Activated T-cell treated with anti-CD3 and anti-CD28 coated beads, Interleukin-2, amount 50 U/mL, for 4 hours (primary cell): ENCODE data around the gene MACROD2. TPM values are rescaled to one million over a fixed set of nuclear protein-coding genes. Genes with fewer than 3 reads are reported as not detected.
"Not testable (repeated sequence)": the region's sequence is repeated elsewhere in the genome, so short reads cannot be mapped to it uniquely, and the experiment has no call there.

Experiments used
- ATAC-seq, 2 donors: fragments of 200-7000 bp; cut with Tn5 transposase; one replicate each; pipeline ENCODE4 v1.10.0; 2021
- DNase-seq: peaks from one replicate; pipeline ENCODE4 v3.0.0-alpha.2; 2020
- H3K27me3 Mint-ChIP-seq: one replicate; pipeline ENCODE4 v1.8.0; 2021; ENCODE audit warnings: low read depth, mixed read lengths
- H3K36me3 Mint-ChIP-seq: one replicate; pipeline ENCODE4 v1.8.0; 2022; ENCODE audit warnings: mixed read lengths; ENCODE audit not compliant: insufficient read depth
- H3K4me1 Mint-ChIP-seq: one replicate; pipeline ENCODE4 v1.8.0; 2021; ENCODE audit warnings: low read depth, mixed read lengths
- H3K4me3 Mint-ChIP-seq: one replicate; pipeline ENCODE4 v1.8.0; 2021; ENCODE audit warnings: mild to moderate bottlenecking, moderate library complexity, mixed read lengths
- H3K9me3 Mint-ChIP-seq: one replicate; pipeline ENCODE4 v1.8.0; 2021; ENCODE audit warnings: mixed read lengths
- total RNA-seq, 3 donors: library from RNA; stranded (reverse); gene quantifications; one replicate each; pipeline ENCODE4 v1.2.1, GENCODE V29; 2021

MACROD2 gene
- total RNA-seq, 3 donors from 2014 or later = 0.10 TPM; not detected in 2

DNA sequence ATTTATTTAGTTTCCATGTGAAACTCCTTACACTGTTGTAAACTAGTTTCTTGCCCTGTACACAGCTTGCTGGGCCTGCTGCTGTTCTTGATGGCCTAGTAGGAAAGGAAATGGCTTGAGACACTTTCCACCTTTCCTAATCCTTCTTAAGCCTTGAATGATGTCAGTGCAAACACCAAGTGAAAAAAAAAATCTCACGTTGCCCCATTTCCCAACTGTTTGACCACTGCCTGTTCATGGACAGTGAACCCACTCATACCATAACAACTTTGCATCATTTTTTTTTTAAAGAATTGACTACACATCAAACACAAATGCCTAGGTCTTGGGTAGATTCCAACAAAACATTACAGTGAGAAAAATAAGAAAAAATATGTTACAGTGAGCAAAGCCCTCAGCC lies 995.7 kb downstream of the MACROD2 start:
- H3K4me3 Mint-ChIP-seq = no peak overlapping the region
- no peak for ATAC-seq
- H3K9me3 Mint-ChIP-seq = peaks cover 5% of the 10 kb centered on the region
- DNase-seq = no peak
- no peaks in the 10 kb centered on the region for H3K4me1 Mint-ChIP-seq
- no peaks in the 10 kb centered on the region for H3K36me3 Mint-ChIP-seq
- H3K27me3 Mint-ChIP-seq = no peaks in the 10 kb centered on the region

DNA sequence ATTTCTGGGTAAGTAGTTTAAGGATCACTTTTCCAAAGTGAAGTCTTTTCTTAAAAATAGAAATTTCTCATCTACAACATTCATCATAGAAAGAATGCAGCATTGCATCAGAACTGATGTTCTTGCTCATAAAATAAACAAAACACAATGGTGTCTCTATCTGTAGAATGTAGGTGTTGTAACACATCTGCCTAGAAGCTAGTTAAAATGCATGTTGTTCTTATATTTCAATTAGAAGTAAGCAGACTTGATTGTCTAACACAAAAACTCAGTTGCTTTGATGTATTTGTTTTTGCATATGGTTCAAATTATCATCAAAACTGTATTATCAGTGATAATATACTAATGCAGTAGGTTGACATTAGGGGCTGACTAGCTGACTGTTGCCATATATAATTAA lies 996.8 kb downstream of the MACROD2 start:
- Mint-ChIP-seq H3K27me3 (no peaks in the 10 kb centered on the region), H3K36me3 (no peaks in the 10 kb centered on the region), H3K9me3 (peaks cover 5% of the 10 kb centered on the region), H3K4me1 (no peaks in the 10 kb centered on the region), H3K4me3 (no peak overlapping the region)
- DNase-seq (no peak), ATAC-seq (no peak)

- ATAC-seq (no peak), DNase-seq (no peak)
- H3K4me3 Mint-ChIP-seq = no peak overlapping the region
- no peaks in the 10 kb centered on the region for H3K4me1 Mint-ChIP-seq
- H3K27me3 Mint-ChIP-seq = no peaks in the 10 kb centered on the region
- no peaks in the 10 kb centered on the region for H3K36me3 Mint-ChIP-seq
- H3K9me3 Mint-ChIP-seq = peaks cover 5% of the 10 kb centered on the region
Measured at GRCh38 chr20:14992961-14993360, 997.6 kb downstream of the MACROD2 start.

DNA sequence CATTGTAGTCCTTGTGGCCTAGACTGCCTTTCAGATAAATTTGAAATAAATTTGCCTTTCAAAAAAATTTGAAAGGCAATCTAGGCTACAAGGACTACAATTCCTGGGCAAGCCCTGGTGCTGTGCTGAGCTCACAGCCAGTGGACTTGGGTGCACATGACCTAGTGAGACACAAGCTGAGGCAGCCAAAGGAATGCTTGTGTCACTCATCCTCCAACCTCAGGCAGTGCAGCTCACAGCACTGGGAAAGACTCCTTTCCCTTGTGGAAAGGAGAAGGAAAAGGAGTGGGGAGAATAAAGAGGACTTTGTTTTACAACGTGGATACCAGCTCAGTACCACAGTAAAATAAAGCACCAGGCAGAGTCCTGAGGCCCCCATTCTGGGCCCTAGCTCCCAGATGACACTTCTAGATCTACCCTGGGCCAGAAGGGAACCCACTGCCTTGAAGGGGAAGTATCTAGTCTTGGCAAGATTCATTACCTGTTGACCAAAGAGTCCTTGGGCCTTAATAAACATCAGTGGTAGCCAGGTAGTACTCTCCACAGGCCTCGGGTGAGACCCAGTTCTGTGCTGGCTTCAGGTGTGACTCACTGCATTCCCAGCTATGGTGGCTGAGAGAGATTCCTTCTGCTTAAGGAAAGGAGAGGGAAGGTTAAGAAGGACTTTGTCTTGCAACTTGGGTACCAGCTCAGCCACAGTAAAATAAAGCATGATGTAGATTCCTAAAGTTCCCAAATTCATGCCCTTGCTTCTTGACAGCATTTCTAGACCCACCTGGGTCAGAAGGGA lies 1001.8 kb downstream of the MACROD2 start:
- no peaks in the 10 kb centered on the region for H3K36me3 Mint-ChIP-seq
- H3K27me3 Mint-ChIP-seq = no peaks in the 10 kb centered on the region
- H3K4me1 Mint-ChIP-seq = no peaks in the 10 kb centered on the region
- ATAC-seq = no peak
- peaks cover 10% of the 10 kb centered on the region for H3K9me3 Mint-ChIP-seq
- H3K4me3 Mint-ChIP-seq = no peak overlapping the region
- DNase-seq = no peak

GRCh38 chr20:14997791-14998190 lies 1002.5 kb downstream of the MACROD2 start:
- H3K9me3 Mint-ChIP-seq = peaks cover 10% of the 10 kb centered on the region

DNA sequence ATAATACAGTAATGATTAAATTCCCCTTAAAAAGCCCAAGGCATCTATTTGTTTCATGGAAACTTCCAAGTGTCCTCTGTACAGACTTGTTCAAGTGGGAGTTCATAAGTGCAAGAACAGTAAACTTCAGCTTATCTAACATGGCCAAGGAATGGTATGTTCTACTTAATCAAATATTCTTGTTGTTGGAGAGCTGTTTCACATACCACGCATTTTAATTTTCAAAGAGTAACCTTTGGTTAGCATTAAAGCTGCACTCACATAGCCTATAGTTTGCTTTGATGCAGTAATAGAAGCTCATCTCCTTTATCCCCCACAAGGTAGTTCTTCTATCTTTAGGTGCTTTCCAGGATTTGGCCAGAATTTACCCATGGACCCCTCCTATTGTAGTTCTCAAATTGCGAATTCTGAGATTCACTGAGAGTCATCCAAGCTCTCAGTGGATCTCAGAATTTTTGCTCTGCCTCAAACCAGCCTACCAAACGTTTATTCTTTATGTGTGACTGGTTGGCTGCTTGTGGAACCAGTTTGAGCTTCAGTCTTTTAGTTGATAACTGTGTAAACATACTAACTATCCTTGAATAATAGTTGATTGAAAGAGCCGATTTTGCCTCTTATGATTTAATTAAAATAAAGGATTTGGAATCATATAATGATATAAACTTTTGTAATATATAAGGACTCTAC lies 1010.1 kb downstream of the MACROD2 start:
- no peaks in the 10 kb centered on the region for H3K27me3 Mint-ChIP-seq

More at GRCh38 chr20:14997791-14998190, 1002.5 kb downstream of the MACROD2 start:
- no peak for ATAC-seq
- Mint-ChIP-seq H3K27me3 (no peaks in the 10 kb centered on the region), H3K36me3 (no peaks in the 10 kb centered on the region), H3K4me3 (no peak overlapping the region), H3K4me1 (no peaks in the 10 kb centered on the region)
- no peak for DNase-seq

GRCh38 chr20:15011631-15012030 lies 1016.3 kb downstream of the MACROD2 start:
- Mint-ChIP-seq H3K4me3 (no peak overlapping the region), H3K36me3 (no peaks in the 10 kb centered on the region), H3K4me1 (no peaks in the 10 kb centered on the region), H3K9me3 (no peaks in the 10 kb centered on the region), H3K27me3 (no peaks in the 10 kb centered on the region)
- DNase-seq (no peak), ATAC-seq (no peak)

More for the DNA sequence above, 1010.1 kb downstream of the MACROD2 start:
- H3K36me3 Mint-ChIP-seq = no peaks in the 10 kb centered on the region
- DNase-seq (no peak), ATAC-seq (no peak)
- no peaks in the 10 kb centered on the region for H3K4me1 Mint-ChIP-seq
- no peak overlapping the region for H3K4me3 Mint-ChIP-seq
- H3K9me3 Mint-ChIP-seq = no peaks in the 10 kb centered on the region

- no peak for ATAC-seq
Measured at GRCh38 chr20:15012566-15012965, 1017.2 kb downstream of the MACROD2 start.

DNA sequence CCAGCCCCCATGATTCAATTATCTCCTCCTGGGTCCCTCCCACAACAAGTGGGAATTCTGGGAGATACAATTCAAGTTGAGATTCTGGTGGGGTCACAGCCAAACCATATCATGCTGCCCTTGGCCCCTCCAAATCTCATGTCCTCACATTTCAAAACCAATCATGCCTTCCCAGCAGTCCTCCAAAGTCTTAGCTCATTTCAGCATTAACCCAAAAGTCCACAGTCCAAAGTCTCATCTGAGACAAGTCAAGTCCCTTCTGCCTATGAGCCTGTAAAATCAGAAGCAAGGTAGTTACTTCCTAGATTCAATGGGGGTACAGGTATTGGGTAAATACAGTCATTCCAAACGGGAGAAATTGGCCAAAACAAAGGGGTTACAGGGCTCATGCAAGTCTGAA lies 1021.6 kb downstream of the MACROD2 start:
- DNase-seq, H3K9me3 Mint-ChIP-seq, H3K4me3 Mint-ChIP-seq, H3K4me1 Mint-ChIP-seq, H3K27me3 Mint-ChIP-seq, ATAC-seq, H3K36me3 Mint-ChIP-seq: not testable (repeated sequence)

More at GRCh38 chr20:15012566-15012965, 1017.2 kb downstream of the MACROD2 start:
- Mint-ChIP-seq H3K4me1 (no peaks in the 10 kb centered on the region), H3K9me3 (no peaks in the 10 kb centered on the region), H3K4me3 (no peak overlapping the region), H3K36me3 (no peaks in the 10 kb centered on the region), H3K27me3 (no peaks in the 10 kb centered on the region)
- DNase-seq = no peak

- ATAC-seq (no peak), DNase-seq (no peak)
- peaks cover 14% of the 10 kb centered on the region for H3K9me3 Mint-ChIP-seq
- H3K4me3 Mint-ChIP-seq = no peak overlapping the region
- H3K36me3 Mint-ChIP-seq = no peaks in the 10 kb centered on the region
- H3K4me1 Mint-ChIP-seq = no peaks in the 10 kb centered on the region
- no peaks in the 10 kb centered on the region for H3K27me3 Mint-ChIP-seq
Measured at GRCh38 chr20:15018966-15019365, 1023.6 kb downstream of the MACROD2 start.

DNA sequence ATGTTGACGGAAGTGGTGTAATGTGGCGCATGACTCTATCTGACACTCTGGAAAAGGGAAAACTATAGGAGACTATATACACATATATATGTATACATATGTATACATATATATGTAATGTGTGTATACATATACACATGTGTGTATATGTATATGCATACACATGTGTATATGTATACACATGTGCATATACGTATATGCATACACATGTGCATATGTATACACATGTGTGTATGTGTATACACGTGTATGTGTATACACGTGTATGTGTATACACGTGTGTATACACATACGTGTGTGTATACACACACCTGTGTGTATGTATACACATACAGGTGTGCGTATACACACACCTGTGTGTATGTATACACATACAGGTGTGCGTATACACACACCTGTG lies 1025.5 kb downstream of the MACROD2 start:
- H3K4me1 Mint-ChIP-seq = no peaks in the 10 kb centered on the region
- H3K27me3 Mint-ChIP-seq = no peaks in the 10 kb centered on the region
- DNase-seq (no peak), ATAC-seq (no peak)
- H3K4me3 Mint-ChIP-seq = no peak overlapping the region
- H3K9me3 Mint-ChIP-seq = peaks cover 14% of the 10 kb centered on the region
- no peaks in the 10 kb centered on the region for H3K36me3 Mint-ChIP-seq

- no peaks in the 10 kb centered on the region for H3K4me1 Mint-ChIP-seq
- H3K9me3 Mint-ChIP-seq = peaks cover 13% of the 10 kb centered on the region
- DNase-seq = no peak
- no peaks in the 10 kb centered on the region for H3K27me3 Mint-ChIP-seq
- no peaks in the 10 kb centered on the region for H3K36me3 Mint-ChIP-seq
- ATAC-seq = no peak
- H3K4me3 Mint-ChIP-seq = no peak overlapping the region
Measured at GRCh38 chr20:15022921-15023320, 1027.6 kb downstream of the MACROD2 start.

- ATAC-seq = no peak
- Mint-ChIP-seq H3K4me1 (no peaks in the 10 kb centered on the region), H3K27me3 (no peaks in the 10 kb centered on the region), H3K4me3 (no peak overlapping the region), H3K9me3 (peaks cover 11% of the 10 kb centered on the region), H3K36me3 (no peaks in the 10 kb centered on the region)
- no peak for DNase-seq
Measured at GRCh38 chr20:15026759-15027158, 1031.4 kb downstream of the MACROD2 start.

GRCh38 chr20:15030826-15031225 lies 1035.5 kb downstream of the MACROD2 start:
- no peaks in the 10 kb centered on the region for H3K4me1 Mint-ChIP-seq
- H3K4me3 Mint-ChIP-seq = no peak overlapping the region
- H3K27me3 Mint-ChIP-seq = no peaks in the 10 kb centered on the region
- no peak for ATAC-seq
- no peak for DNase-seq
- no peaks in the 10 kb centered on the region for H3K36me3 Mint-ChIP-seq
- H3K9me3 Mint-ChIP-seq = peaks cover 6% of the 10 kb centered on the region
